ENCODE measurements around the gene IQGAP3.

IQGAP3 gene

DNA sequence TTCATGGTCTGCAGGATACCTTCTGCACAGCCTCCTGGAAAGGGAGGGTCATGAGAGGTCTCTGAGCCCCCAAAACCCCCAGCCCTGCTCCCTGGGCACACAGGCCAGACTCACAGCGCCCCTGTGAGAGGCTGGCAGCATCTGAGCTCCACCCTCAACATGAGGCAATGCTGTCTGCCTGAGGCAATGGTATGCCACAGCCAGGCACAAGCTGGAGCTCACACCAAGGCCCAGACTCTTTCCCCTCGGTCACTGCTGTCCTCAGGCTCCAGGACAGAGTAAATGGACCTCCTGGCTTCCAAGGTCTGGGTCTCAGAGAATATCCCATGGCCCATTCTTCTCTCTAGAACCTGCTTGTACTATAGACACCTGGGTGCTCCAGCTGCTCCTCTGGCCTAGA lies 89.0 kb downstream of the IQGAP3 start:
- Histone ChIP-seq H3K9me3 (no peaks in the 10 kb centered on the region), H3K27ac (peak overlapping the region; percentile 17 to 91), H3K27me3 (no peaks in the 10 kb centered on the region), H3K36me3 (peaks cover 46 to 54% (median 49%) of the 10 kb centered on the region in 3 donors), H3K4me3 (no peak overlapping the region), H3K4me1 (peaks cover under 1 to 100% (median 77%) of the 10 kb centered on the region in 4 donors)
- intact Hi-C loops (cut with DNase I; ENCODE audit: low total_unique reads) = no loop called here
- DNase-seq = no peak
- TF ChIP-seq, protein P1, sequence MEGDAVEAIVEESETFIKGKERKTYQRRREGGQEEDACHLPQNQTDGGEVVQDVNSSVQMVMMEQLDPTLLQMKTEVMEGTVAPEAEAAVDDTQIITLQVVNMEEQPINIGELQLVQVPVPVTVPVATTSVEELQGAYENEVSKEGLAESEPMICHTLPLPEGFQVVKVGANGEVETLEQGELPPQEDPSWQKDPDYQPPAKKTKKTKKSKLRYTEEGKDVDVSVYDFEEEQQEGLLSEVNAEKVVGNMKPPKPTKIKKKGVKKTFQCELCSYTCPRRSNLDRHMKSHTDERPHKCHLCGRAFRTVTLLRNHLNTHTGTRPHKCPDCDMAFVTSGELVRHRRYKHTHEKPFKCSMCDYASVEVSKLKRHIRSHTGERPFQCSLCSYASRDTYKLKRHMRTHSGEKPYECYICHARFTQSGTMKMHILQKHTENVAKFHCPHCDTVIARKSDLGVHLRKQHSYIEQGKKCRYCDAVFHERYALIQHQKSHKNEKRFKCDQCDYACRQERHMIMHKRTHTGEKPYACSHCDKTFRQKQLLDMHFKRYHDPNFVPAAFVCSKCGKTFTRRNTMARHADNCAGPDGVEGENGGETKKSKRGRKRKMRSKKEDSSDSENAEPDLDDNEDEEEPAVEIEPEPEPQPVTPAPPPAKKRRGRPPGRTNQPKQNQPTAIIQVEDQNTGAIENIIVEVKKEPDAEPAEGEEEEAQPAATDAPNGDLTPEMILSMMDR (IDR thresholded peaks at IDR 0.05) = no peak

DNA sequence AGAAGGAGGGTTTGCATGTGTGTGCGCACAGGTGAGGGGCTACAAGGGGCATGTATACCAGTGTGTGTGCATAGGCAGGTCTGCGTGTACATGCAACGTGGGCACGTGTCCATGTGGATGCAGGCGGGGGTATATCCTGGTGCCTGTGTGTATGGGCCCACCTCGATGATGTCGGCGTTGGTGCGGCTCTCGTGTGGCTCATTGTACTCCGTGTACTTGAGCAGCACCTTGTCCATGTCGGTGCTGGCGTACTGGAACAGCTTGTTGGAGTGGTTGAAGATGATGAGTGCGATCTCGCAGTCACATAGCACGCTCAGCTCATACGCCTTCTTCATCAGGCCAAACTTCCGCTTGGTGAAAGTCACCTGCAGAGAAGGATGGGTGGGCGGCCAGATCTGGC lies 90.1 kb downstream of the IQGAP3 start:
- Histone ChIP-seq H3K4me3 (no peak overlapping the region), H3K9me3 (no peaks in the 10 kb centered on the region), H3K36me3 (peaks cover 55 to 62% (median 59%) of the 10 kb centered on the region in 3 donors), H3K27me3 (no peaks in the 10 kb centered on the region), H3K27ac (peak overlapping the region; percentile 17 to 91), H3K4me1 (peaks cover 5 to 100% (median 77%) of the 10 kb centered on the region in 4 donors)
- no peak for DNase-seq
- intact Hi-C loops (cut with DNase I; ENCODE audit: low total_unique reads) = no loop called here
- TF ChIP-seq, protein P1 (IDR thresholded peaks at IDR 0.05) = no peak

DNA sequence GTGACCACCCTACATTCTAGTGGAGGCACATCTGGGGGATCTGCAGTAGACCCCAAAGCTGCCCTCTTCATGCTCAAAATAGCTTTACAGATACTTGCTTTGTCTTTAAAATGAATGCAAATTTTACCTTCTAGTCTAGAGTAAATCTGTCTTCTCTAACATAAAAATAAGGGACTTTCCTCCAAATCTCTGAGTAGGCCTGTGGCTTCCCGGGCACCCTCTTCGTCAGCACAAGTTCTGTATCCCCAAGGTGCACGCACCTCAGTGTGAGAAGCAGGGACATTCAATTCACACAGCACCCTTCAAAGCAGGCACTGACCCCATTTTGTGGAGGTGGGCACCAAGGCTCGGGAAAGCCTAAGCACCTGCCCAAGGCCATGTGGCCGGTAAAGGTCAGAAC lies 90.8 kb downstream of the IQGAP3 start:
- peaks cover 62 to 69% (median 66%) of the 10 kb centered on the region in 3 donors for H3K36me3 ChIP-seq
- TF ChIP-seq, protein P1 (IDR thresholded peaks at IDR 0.05) = no peak
- no peak for DNase-seq
- intact Hi-C loops (cut with DNase I; ENCODE audit: low total_unique reads) = no loop called here
- H3K9me3 ChIP-seq = no peaks in the 10 kb centered on the region
- no peak overlapping the region for H3K4me3 ChIP-seq
- peak overlapping the region; percentile 91 to 94 for H3K27ac ChIP-seq
- H3K4me1 ChIP-seq = peaks cover 8 to 100% (median 79%) of the 10 kb centered on the region in 4 donors
- H3K27me3 ChIP-seq = no peaks in the 10 kb centered on the region

DNA sequence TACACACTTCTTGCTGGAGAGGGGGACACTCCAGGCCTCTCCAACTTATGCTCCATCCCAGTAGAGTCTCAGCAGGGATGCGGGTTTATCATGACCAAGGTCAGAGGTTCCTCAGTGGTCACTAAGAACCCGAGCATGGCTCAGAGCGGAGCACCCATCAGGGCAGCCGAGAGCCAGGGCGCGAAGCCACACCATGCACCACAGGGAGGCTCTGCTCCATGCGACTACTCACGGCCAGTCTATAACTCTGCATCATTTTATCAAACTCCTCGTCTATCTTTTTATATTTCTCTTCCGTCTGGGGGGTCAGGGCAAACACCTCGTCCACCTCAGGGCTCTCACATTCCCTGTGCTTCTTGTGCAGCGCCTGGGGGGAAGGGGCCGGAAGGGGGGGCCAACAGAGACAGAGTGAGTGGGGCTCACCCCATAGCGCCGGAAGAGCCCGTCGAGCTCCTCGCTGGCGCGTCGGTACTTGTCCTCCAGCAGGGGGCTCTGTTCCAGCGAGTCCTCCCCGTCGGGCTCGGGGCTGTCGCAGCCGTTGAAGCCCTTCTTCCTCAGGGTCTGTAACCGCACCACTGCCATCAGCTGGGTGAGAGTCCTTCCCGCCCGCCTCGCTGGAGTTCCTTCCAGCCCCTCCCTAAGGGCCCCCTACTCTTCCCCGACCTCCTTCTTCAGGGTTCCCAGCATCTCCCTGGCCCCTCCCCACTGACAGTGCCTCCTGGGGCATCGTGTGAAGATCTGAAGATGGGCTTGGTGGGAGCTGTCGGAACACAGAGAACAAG lies 91.8 kb downstream of the IQGAP3 start:
- DNase-seq = no peak
- H3K4me3 ChIP-seq = no peak overlapping the region
- no peaks in the 10 kb centered on the region for H3K27me3 ChIP-seq
- peak overlapping the region; percentile 91 to 94 for H3K27ac ChIP-seq
- TF ChIP-seq, protein P1 (IDR thresholded peaks at IDR 0.05) = peak; percentile 61 to 63
- intact Hi-C loops (cut with DNase I; ENCODE audit: low total_unique reads) = no loop called here
- H3K36me3 ChIP-seq = peaks cover 70 to 78% (median 73%) of the 10 kb centered on the region in 3 donors
- no peaks in the 10 kb centered on the region for H3K9me3 ChIP-seq
- peaks cover 10 to 100% (median 79%) of the 10 kb centered on the region in 4 donors for H3K4me1 ChIP-seq

DNA sequence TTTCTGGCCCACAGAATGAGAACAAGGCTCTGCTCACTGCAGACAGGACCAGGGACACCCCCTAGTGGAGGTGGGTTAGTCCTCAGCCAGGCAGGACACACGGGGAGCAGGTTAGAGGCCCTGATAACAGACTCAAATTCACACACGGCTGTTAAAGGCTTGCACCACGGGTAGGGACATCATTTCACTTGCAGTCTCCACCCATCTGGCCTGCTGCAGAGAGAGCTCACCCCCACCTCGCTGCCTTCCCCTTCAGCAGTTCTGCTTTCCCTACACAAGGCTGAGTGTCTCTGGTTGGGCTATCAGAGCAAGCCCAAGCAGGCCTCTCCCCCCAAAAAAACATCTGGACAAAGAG lies 92.4 kb downstream of the IQGAP3 start:
- intact Hi-C loops (cut with DNase I; ENCODE audit: low total_unique reads) = no loop called here
- Histone ChIP-seq H3K27me3 (no peaks in the 10 kb centered on the region), H3K9me3 (no peaks in the 10 kb centered on the region), H3K27ac (peak overlapping the region; percentile 91 to 94), H3K4me3 (no peak overlapping the region), H3K4me1 (peaks cover 13 to 100% (median 78%) of the 10 kb centered on the region in 4 donors), H3K36me3 (peaks cover 76 to 85% (median 77%) of the 10 kb centered on the region in 3 donors)
- TF ChIP-seq, protein P1 (IDR thresholded peaks at IDR 0.05) = peak in 1 of 2 experiments; percentile 14
- DNase-seq = no peak
